Fibroblast of the aortic adventitia (primary cell): ENCODE data around the gene MRPL18. TPM values are rescaled to one million over a fixed set of nuclear protein-coding genes. Genes with fewer than 3 reads are reported as not detected.
"Not testable (repeated sequence)": the region's sequence is repeated elsewhere in the genome, so short reads cannot be mapped to it uniquely, and the experiment has no call there.

Experiments used
- DNase-seq: peaks from one replicate; pipeline ENCODE4 v3.0.0-alpha.2; 2010; ENCODE audit warnings: low read depth
- H3K4me3 ChIP-seq: 2 replicates; pipeline ENCODE4 v1.5.1; 2011; ENCODE audit warnings: low read depth, mild to moderate bottlenecking, control low read depth, low read length, moderate library complexity
- total RNA-seq: library from RNA; depleted of rRNA; stranded (reverse); fragments of >200 nt; gene quantifications from 2 replicates; pipeline ENCODE4 v1.2.3, GENCODE V29; 2012; ENCODE audit warnings: low replicate concordance
- TF ChIP-seq, protein P1 (sequence below): IDR thresholded peaks from 2 replicates; pipeline ENCODE4 v1.5.1; 2011; ENCODE audit warnings: mild to moderate bottlenecking, low read length, control low read depth, inconsistent platforms; ENCODE audit not compliant: insufficient read depth

MRPL18 gene
- total RNA-seq, 1 donor: 103 TPM

DNA sequence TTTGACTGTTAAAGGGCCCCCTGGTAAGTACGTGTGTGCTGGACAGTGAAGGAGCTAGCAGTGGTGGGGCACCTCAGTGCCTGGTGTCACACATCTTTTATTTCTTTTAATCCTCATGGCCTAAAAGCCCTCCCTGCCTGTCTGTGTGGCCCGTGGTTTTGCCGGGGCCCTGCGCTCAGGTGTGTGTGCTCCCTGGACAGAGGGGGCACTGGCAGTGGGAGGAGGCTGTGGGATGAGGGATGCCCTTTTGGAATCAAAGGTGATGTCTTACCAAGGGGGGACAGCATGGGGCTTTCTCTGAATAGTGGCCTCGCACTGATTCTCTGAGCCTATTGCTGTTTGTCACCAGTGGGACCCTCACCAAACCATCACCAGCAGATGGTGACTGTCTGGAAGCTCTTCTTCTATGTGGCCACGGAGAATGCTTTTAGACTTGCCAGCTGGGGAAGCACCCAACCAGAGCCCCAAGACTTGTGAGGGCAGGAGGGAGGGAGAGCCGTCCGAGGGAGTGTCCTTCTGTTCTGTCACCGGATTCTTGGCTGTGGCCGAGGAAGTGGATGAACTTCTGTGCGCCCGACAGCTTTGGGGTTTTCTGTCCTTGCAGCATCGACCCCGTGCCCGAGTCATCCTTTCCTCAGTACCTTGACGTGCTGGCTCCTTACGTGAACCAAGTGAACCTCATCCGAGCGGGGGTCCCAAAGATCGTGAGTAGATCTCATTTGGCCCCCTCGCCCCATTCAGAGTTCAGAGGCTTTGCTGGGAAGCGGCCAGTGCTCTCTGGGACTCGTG is 27.9 kb downstream of the MRPL18 start:
- H3K4me3 ChIP-seq: no peak overlapping the region
- DNase-seq: no peak
- TF ChIP-seq, protein P1, sequence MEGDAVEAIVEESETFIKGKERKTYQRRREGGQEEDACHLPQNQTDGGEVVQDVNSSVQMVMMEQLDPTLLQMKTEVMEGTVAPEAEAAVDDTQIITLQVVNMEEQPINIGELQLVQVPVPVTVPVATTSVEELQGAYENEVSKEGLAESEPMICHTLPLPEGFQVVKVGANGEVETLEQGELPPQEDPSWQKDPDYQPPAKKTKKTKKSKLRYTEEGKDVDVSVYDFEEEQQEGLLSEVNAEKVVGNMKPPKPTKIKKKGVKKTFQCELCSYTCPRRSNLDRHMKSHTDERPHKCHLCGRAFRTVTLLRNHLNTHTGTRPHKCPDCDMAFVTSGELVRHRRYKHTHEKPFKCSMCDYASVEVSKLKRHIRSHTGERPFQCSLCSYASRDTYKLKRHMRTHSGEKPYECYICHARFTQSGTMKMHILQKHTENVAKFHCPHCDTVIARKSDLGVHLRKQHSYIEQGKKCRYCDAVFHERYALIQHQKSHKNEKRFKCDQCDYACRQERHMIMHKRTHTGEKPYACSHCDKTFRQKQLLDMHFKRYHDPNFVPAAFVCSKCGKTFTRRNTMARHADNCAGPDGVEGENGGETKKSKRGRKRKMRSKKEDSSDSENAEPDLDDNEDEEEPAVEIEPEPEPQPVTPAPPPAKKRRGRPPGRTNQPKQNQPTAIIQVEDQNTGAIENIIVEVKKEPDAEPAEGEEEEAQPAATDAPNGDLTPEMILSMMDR: no peak

DNA sequence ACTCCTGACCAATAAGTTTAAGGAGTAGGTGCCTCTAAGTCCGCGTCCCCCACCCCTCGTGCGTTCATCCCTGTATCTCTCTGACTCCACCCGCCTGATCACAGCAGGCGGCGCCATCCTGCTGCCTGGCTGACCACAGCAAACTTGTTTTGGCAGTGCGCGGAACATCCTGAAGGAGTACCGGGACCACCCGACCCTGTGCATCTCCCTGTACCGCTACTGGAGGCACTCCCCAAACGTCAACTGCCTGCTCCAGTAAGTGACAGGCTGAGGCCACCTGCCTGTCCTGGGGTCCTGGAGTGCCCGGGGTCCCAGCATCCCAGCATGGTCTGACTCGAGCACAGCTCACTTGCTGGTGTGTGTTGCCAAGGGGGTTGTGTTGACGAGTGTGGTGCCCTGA is 28.8 kb downstream of the MRPL18 start:
- no peak overlapping the region for H3K4me3 ChIP-seq
- DNase-seq: no peak
- TF ChIP-seq, protein P1: no peak

DNA sequence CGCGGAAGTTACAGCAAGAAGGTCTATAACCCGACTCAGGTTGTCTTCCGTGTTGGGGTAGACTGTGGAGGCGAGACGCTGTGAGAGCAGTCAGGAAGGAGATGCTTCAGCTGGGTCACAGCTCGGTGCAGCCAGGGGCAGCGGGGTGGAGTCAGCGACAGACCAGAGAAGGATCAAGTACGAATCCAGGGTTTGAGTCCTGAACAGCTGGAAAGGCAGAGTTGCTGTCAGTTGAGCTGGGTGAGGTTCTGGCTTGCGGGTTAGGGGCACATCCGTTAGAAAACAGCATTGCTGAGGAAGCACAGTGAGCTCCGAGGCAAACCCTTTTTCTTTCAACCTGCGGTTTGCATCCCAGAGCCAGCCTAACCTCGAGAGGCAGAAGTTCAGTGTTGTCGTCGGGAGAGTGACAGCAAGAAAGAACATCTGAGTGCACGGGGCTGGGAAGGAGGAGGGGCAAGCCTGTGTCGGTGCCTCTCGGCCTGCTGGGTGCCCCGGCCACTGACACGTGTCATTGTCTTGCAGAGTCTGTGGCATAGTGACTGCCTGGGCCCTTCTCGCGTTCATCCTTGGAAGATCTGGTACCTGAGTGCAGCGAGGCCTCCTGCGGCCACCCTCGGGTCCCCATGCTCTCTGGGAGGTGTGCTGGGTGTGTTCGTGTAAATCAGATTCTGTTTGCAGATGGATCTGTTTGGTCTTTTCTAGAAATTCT is 29.8 kb downstream of the MRPL18 start:
- TF ChIP-seq, protein P1: no peak
- DNase-seq: no peak
- no peak overlapping the region for H3K4me3 ChIP-seq

DNA sequence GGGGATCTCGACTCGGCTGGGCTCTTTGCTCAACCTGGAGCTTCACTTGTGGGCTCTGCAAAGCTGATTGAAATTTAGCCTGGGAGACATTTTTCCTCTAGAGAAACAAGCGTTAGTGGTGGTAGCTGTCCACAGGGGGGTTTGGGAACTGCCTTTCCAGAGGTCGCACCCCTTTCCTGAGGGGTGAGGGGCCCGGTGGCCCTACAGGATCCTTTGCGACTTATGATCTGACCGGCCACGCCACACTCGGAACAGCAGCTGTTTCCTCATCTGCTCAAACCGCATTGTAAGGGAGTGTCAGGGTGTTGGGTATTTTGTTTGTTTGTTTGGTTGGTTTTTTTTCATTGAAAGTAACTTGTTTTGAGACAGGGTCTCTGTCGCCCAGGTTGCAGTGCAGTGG is 30.9 kb downstream of the MRPL18 start:
- TF ChIP-seq, protein P1: no peak
- DNase-seq: no peak
- H3K4me3 ChIP-seq: no peak overlapping the region

DNA sequence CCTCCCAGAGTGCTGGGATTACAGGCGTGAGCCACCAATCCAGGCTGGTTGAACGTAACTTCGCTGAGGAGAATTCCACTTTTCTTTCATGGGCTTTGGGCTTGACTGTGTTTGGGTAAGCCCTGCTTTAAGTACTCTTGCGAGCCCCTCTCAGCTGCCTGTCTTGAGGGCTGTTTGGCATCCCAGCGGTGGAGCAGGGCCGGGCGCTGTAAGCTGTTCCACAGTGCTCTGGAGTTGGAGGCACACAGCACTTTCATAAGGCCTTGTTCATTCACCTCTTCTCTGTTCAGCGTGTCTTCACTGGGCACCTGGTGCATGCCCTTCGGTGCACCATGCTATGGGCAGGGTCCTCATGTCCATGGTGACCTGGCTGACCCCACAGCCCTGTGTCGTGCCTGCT is 31.5 kb downstream of the MRPL18 start:
- H3K4me3 ChIP-seq: no peak overlapping the region
- TF ChIP-seq, protein P1: no peak
- DNase-seq: no peak

DNA sequence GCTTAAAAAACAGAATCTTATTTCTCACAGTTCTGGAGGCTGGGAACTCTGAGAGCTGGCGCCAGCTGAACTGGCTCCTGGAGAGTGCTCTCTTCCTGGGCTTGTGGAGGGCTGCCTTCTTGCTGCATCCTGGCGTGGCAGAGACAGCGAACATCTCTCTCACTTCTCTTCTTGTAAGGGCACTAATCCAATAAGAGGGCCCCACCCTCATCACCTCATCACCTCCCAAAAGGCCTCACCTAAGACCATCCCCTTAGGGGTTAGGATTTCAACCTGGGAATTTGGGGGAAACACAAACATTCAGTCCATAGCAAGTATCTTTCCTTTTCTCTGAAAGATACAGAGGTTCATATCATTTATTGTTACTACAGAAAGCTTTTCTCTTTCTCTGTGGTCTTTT is 33.7 kb downstream of the MRPL18 start:
- no peak for DNase-seq
- no peak overlapping the region for H3K4me3 ChIP-seq
- TF ChIP-seq, protein P1: no peak

DNA sequence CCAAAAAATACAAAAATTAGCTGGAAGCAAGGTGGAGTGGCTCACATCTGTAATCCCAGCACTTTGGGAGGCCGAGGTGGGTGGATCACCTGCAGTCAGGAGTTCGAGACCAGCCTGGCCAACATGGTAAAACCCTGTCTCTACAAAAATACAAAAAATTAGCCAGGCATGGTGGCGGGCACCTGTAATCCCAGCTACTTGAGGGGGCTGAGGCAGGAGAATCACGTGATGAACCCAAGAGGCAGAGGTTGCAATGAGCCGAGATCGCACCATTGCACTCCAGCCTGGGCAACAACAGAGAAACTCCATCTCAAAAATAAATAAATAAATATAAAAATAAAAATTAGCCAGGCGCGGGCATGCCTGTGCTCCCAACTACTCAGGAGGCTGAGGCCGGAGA is 34.4 kb downstream of the MRPL18 start:
- not testable (repeated sequence) for DNase-seq, H3K4me3 ChIP-seq
